Mucosa of rectum (tissue), 2 donors: ENCODE measurements around the gene C19orf67.

ENCODE experiments used
- H3K27ac ChIP-seq, 2 donors: one replicate each; pipeline ENCODE4 v1.7.0; 2013; ENCODE audit warnings: inconsistent platforms in 2 of 2, low read depth in 2 of 2, low read length in 2 of 2
- H3K27me3 ChIP-seq, 2 donors: one replicate each; pipeline ENCODE4 v1.7.0; 2013; ENCODE audit warnings: low read length in 2 of 2; ENCODE audit not compliant: control insufficient read depth in 2 of 2, insufficient read depth in 2 of 2
- H3K36me3 ChIP-seq, 2 donors: one replicate each; pipeline ENCODE4 v1.7.0; 2013; ENCODE audit warnings: low read length in 2 of 2; ENCODE audit not compliant: control insufficient read depth in 2 of 2, insufficient read depth in 2 of 2
- H3K4me1 ChIP-seq, 2 donors: one replicate each; pipeline ENCODE4 v1.7.0; 2013; ENCODE audit warnings: low read length in 2 of 2, mild to moderate bottlenecking in 1 of 2; ENCODE audit not compliant: control insufficient read depth in 2 of 2, insufficient read depth in 2 of 2
- H3K4me3 ChIP-seq, 2 donors: one replicate each; pipeline ENCODE4 v1.7.0; 2013; ENCODE audit warnings: low read length in 2 of 2
- H3K9ac ChIP-seq, 2 donors: one replicate each; pipeline ENCODE4 v1.7.0; 2013; ENCODE audit warnings: low read length in 2 of 2, low read depth in 1 of 2, mild to moderate bottlenecking in 1 of 2
- H3K9me3 ChIP-seq, 2 donors: one replicate each; pipeline ENCODE4 v1.7.0; 2013; ENCODE audit warnings: low read length in 2 of 2; ENCODE audit not compliant: control insufficient read depth in 2 of 2
- donor health status: healthy.
- donor health status: Normal muscosa, but diverticular disease.

The C19orf67 gene

GRCh38 chr19:14058182-14059092 lies 27.1 kb downstream of the C19orf67 start:
- Histone ChIP-seq H3K36me3 (no peaks in the 10 kb centered on the region), H3K4me3 (no peak overlapping the region), H3K9me3 (no peaks in the 10 kb centered on the region), H3K9ac (no peak overlapping the region), H3K27ac (no peak overlapping the region), H3K4me1 (peaks cover 3 to 4% of the 10 kb centered on the region in 2 donors), H3K27me3 (peaks cover 3 to 4% of the 10 kb centered on the region in 2 donors)

DNA sequence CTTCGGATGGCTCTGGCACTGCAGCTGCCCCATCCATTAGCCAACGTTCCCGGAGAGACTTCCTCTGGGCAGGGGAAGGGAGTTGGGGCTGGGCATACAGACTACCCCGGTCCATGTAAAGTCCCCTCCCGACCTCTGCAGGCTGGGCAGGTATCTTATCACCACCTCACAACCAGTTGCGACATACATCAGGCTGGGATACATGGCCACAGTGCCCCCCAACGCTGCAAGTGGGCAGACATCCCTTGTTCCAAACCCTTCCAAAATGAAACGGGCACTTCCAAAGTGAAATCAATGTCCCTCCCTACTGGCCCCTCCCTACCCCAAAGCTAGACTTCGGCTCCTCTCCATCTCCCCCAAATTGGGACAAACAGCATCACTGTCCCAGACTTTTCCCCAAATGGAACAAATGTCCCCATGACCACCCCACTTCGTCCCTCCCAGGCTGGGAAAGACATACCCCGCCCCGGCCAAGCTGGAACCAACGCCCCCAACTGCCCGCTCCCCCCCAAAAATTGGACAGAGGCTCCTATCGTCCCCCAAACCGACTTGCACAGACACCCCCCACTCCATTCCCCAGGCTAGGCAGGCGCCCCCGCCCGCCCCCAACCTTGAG lies 28.7 kb downstream of the C19orf67 start:
- H3K36me3 ChIP-seq: no peaks in the 10 kb centered on the region
- no peak overlapping the region for H3K4me3 ChIP-seq
- H3K4me1 ChIP-seq: peaks cover 3 to 4% of the 10 kb centered on the region in 2 donors
- H3K9me3 ChIP-seq: no peaks in the 10 kb centered on the region
- H3K27me3 ChIP-seq: peaks cover 3 to 4% of the 10 kb centered on the region in 2 donors
- H3K27ac ChIP-seq: no peak overlapping the region
- H3K9ac ChIP-seq: no peak overlapping the region

- H3K4me3 ChIP-seq: no peak overlapping the region
- H3K9me3 ChIP-seq: no peaks in the 10 kb centered on the region
- H3K27ac ChIP-seq: no peak overlapping the region
- no peak overlapping the region for H3K9ac ChIP-seq
- no peaks in the 10 kb centered on the region for H3K36me3 ChIP-seq
- H3K27me3 ChIP-seq: peaks cover 3 to 4% of the 10 kb centered on the region in 2 donors
- peaks cover 0 to 4% of the 10 kb centered on the region in 2 donors for H3K4me1 ChIP-seq
Observed at GRCh38 chr19:14056069-14056666, 29.4 kb downstream of the C19orf67 start.

GRCh38 chr19:14055396-14055795 lies 30.2 kb downstream of the C19orf67 start:
- H3K27me3 ChIP-seq: peaks cover 3 to 4% of the 10 kb centered on the region in 2 donors
- H3K27ac ChIP-seq: no peak overlapping the region
- H3K4me3 ChIP-seq: no peak overlapping the region
- H3K9me3 ChIP-seq: no peaks in the 10 kb centered on the region
- H3K4me1 ChIP-seq: peaks cover 0 to 4% of the 10 kb centered on the region in 2 donors
- no peak overlapping the region for H3K9ac ChIP-seq
- peaks cover 0 to 2% of the 10 kb centered on the region in 2 donors for H3K36me3 ChIP-seq

DNA sequence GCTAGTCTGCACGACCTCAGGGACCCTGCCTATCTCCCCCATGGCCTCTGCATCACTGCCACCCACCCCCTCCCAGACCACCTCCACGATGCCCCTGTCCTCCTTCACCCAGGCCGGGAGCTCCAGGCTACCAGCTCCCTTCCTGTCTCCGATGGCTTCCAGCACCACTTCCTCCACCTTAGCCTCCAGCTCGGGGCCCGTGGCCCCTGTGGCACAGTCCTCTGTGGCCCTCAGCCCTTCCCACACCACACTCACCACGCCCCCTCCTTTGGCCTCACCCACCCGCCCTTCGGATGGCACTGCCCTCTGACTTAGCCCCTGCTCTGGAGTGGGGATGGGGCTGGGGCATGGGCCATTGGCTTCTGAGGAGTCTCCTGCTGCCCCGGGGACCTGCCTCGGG lies 30.9 kb downstream of the C19orf67 start:
- Histone ChIP-seq H3K9ac (no peak overlapping the region), H3K4me1 (peaks cover 0 to 4% of the 10 kb centered on the region in 2 donors), H3K27ac (no peak overlapping the region), H3K9me3 (no peaks in the 10 kb centered on the region), H3K36me3 (peaks cover 0 to 2% of the 10 kb centered on the region in 2 donors), H3K4me3 (no peak overlapping the region), H3K27me3 (peaks cover 3 to 4% of the 10 kb centered on the region in 2 donors)

GRCh38 chr19:14054099-14054498 lies 31.5 kb downstream of the C19orf67 start:
- Histone ChIP-seq H3K36me3 (peaks cover 0 to 2% of the 10 kb centered on the region in 2 donors), H3K9me3 (no peaks in the 10 kb centered on the region), H3K4me1 (peaks cover 0 to 4% of the 10 kb centered on the region in 2 donors), H3K27ac (no peak overlapping the region), H3K9ac (no peak overlapping the region), H3K4me3 (no peak overlapping the region), H3K27me3 (peaks cover 3 to 4% of the 10 kb centered on the region in 2 donors)

DNA sequence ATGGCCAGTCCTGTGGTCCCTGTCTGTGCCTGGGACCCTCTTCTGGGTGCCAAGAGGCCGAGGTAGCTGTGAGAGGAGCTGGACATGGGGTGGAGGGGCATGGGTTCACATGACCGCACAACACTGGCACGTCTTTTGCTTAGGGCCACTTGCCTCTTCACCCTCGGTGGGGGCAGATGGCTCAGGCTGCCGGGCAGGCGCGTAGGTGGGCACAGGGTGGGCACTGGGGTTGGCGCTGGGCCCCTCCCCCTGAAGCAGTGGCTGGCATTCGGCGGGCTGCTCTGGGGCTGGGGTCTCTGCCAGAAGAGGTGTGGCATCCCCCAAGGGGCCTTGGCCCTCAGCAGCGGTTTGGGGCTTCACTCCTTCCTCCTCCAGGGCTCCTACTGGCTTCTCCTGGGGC lies 32.1 kb downstream of the C19orf67 start:
- no peaks in the 10 kb centered on the region for H3K9me3 ChIP-seq

DNA sequence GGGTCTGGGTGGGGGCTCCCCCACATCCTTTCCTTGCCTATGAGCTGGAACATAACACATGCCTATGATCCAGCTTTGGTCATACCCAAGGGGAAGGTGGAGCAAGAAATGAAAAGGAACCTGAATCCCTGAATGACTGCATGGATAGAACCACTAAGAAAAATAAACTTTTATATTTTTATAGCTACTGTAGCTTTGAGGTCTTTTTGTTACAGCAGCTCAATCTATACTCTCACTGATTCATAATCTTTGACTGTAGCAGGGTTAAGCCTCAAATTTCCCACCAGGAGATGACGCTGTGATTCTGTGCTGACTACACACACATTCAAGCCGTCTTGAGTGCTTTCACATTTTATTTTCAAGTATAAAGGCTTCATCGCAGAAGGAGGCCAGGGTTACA lies 32.6 kb downstream of the C19orf67 start:
- Histone ChIP-seq H3K9ac (no peak overlapping the region), H3K9me3 (no peaks in the 10 kb centered on the region), H3K4me3 (no peak overlapping the region), H3K27ac (no peak overlapping the region), H3K4me1 (peaks cover 0 to 3% of the 10 kb centered on the region in 2 donors), H3K27me3 (no peaks in the 10 kb centered on the region), H3K36me3 (peaks cover 0 to 2% of the 10 kb centered on the region in 2 donors)

More for the DNA sequence above, 32.1 kb downstream of the C19orf67 start:
- Histone ChIP-seq H3K36me3 (peaks cover 0 to 2% of the 10 kb centered on the region in 2 donors), H3K27ac (no peak overlapping the region), H3K4me3 (no peak overlapping the region), H3K27me3 (peaks cover 1 to 3% of the 10 kb centered on the region in 2 donors), H3K4me1 (peaks cover 0 to 4% of the 10 kb centered on the region in 2 donors), H3K9ac (no peak overlapping the region)

DNA sequence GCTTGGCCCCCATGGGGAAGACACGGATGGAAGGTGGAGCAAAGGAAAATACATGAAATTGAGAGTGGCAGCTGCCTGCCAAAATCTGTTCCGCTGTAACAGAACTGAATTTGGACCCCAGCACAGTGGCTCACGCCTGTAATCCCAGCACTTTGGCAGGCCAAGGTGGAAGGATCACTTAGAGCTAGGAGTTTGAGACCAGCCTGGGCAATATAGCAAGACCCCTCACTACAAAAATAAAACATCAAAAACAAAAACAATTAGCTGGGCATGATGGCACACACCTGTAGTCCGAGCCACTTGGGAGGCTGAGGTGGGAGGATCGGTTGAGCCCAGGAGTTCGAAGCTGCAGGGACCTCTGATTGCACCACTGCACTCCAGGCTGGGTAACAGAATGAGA lies 33.1 kb downstream of the C19orf67 start:
- peaks cover 0 to 2% of the 10 kb centered on the region in 2 donors for H3K36me3 ChIP-seq
- no peaks in the 10 kb centered on the region for H3K4me1 ChIP-seq
- H3K9me3 ChIP-seq: no peaks in the 10 kb centered on the region
- H3K9ac ChIP-seq: no peak overlapping the region
- H3K27ac ChIP-seq: no peak overlapping the region
- H3K4me3 ChIP-seq: no peak overlapping the region
- H3K27me3 ChIP-seq: no peaks in the 10 kb centered on the region

GRCh38 chr19:14051980-14052379 lies 33.6 kb downstream of the C19orf67 start:
- Histone ChIP-seq H3K27me3 (no peaks in the 10 kb centered on the region), H3K9ac (no peak overlapping the region), H3K9me3 (no peaks in the 10 kb centered on the region), H3K4me1 (no peaks in the 10 kb centered on the region), H3K27ac (no peak overlapping the region), H3K4me3 (no peak overlapping the region), H3K36me3 (peaks cover 0 to 2% of the 10 kb centered on the region in 2 donors)
